Muscle of leg (tissue), 11 donors: ENCODE data around the gene BRPF1. TPM values are rescaled to one million over a fixed set of nuclear protein-coding genes. Genes with fewer than 3 reads are reported as not detected.

Experiments used
- DNase-seq: peaks from one replicate; pipeline ENCODE4 v3.0.0; 2013
- H3K27ac ChIP-seq: one replicate; pipeline ENCODE4 v1.5.1; 2013; ENCODE audit warnings: mild to moderate bottlenecking, low read length, control low read depth
- H3K27me3 ChIP-seq: one replicate; pipeline ENCODE4 v1.6.1; 2013; ENCODE audit warnings: low read length; ENCODE audit not compliant: control insufficient read depth, insufficient read depth
- H3K36me3 ChIP-seq: one replicate; pipeline ENCODE4 v1.6.1; 2013; ENCODE audit warnings: low read length; ENCODE audit not compliant: control insufficient read depth, insufficient read depth
- H3K4me1 ChIP-seq: one replicate; pipeline ENCODE4 v1.6.1; 2013; ENCODE audit warnings: low read length; ENCODE audit not compliant: control insufficient read depth, insufficient read depth
- H3K4me3 ChIP-seq: one replicate; pipeline ENCODE4 v1.5.1; 2013; ENCODE audit warnings: low read length, control low read depth
- H3K9me3 ChIP-seq: replicated peaks from 2 replicates; pipeline ENCODE4 v1.6.1; 2013; ENCODE audit warnings: low read depth, low read length; ENCODE audit not compliant: control insufficient read depth
- WGBS: methylation state at CpG from one replicate; pipeline ENCODE4 v1.1.5; 2013; ENCODE audit warnings: missing lambda C conversion rate; ENCODE audit not compliant: insufficient coverage; 5-methylcytosine and 5-hydroxymethylcytosine counted together
- polyA plus RNA-seq, 8 donors: library from polyadenylated mRNA; unstranded; fragments of 120-200 nt; gene quantifications; one replicate each; pipeline versions ENCODE4 v1.2.1 to v1.2.3, GENCODE V29; 2013; ENCODE audit warnings: inconsistent platforms in 1 of 8, low replicate concordance in 1 of 8; ENCODE audit not compliant: insufficient read length in 8 of 8, insufficient read depth in 1 of 8
- total RNA-seq: library from RNA; stranded (reverse); fragments of 120-200 nt; gene quantifications from one replicate; pipeline ENCODE4 v1.2.4, GENCODE V29; 2013

Gene BRPF1
- total and polyA plus RNA-seq, 9 donors = 11.6 to 17.1 (median 13.9) TPM

- Histone ChIP-seq H3K27ac (no peak overlapping the region), H3K27me3 (no peaks in the 10 kb centered on the region), H3K9me3 (no peaks in the 10 kb centered on the region), H3K4me1 (peaks cover 5% of the 10 kb centered on the region), H3K36me3 (peaks cover 81% of the 10 kb centered on the region), H3K4me3 (no peak overlapping the region)
- 77% methylated on average over 11 of the region's 15 CpGs for WGBS
- DNase-seq = no peak
These were observed 40.8 kb upstream of the BRPF1 start for GRCh38 chr3:9690451-9691450.

GRCh38 chr3:9691636-9692035 lies 39.9 kb upstream of the BRPF1 start:
- DNase-seq = no peak
- H3K27me3 ChIP-seq = no peaks in the 10 kb centered on the region
- H3K27ac ChIP-seq = no peak overlapping the region
- peaks cover 5% of the 10 kb centered on the region for H3K4me1 ChIP-seq
- no peaks in the 10 kb centered on the region for H3K9me3 ChIP-seq
- no peak overlapping the region for H3K4me3 ChIP-seq
- WGBS = 100% methylated on average over 2 of the region's 2 CpGs
- H3K36me3 ChIP-seq = peaks cover 80% of the 10 kb centered on the region

GRCh38 chr3:9692416-9692815 lies 39.1 kb upstream of the BRPF1 start:
- peaks cover 81% of the 10 kb centered on the region for H3K36me3 ChIP-seq
- no peaks in the 10 kb centered on the region for H3K27me3 ChIP-seq
- peaks cover 5% of the 10 kb centered on the region for H3K4me1 ChIP-seq
- 91% methylated on average over 4 of the region's 5 CpGs for WGBS
- no peak for DNase-seq
- H3K27ac ChIP-seq = no peak overlapping the region
- H3K4me3 ChIP-seq = no peak overlapping the region
- H3K9me3 ChIP-seq = no peaks in the 10 kb centered on the region

GRCh38 chr3:9695345-9695744 lies 36.2 kb upstream of the BRPF1 start:
- H3K27ac ChIP-seq = no peak overlapping the region
- H3K4me1 ChIP-seq = peaks cover 5% of the 10 kb centered on the region
- no peaks in the 10 kb centered on the region for H3K27me3 ChIP-seq
- WGBS = 42% methylated on average over 4 of the region's 4 CpGs
- no peaks in the 10 kb centered on the region for H3K9me3 ChIP-seq
- H3K4me3 ChIP-seq = no peak overlapping the region
- H3K36me3 ChIP-seq = peaks cover 78% of the 10 kb centered on the region
- peak; percentile 69 for DNase-seq

GRCh38 chr3:9695746-9696145 lies 35.8 kb upstream of the BRPF1 start:
- H3K4me3 ChIP-seq = no peak overlapping the region
- WGBS = 34% methylated on average over 2 of the region's 7 CpGs
- H3K27ac ChIP-seq = no peak overlapping the region
- H3K9me3 ChIP-seq = no peaks in the 10 kb centered on the region
- DNase-seq = no peak
- peaks cover 5% of the 10 kb centered on the region for H3K4me1 ChIP-seq
- H3K36me3 ChIP-seq = peaks cover 76% of the 10 kb centered on the region
- no peaks in the 10 kb centered on the region for H3K27me3 ChIP-seq

- WGBS = 40% methylated on average over 2 of the region's 5 CpGs
- Histone ChIP-seq H3K4me1 (peaks cover 5% of the 10 kb centered on the region), H3K36me3 (peaks cover 71% of the 10 kb centered on the region), H3K4me3 (no peak overlapping the region), H3K27ac (no peak overlapping the region), H3K27me3 (no peaks in the 10 kb centered on the region), H3K9me3 (no peaks in the 10 kb centered on the region)
- no peak for DNase-seq
These were observed 34.9 kb upstream of the BRPF1 start for GRCh38 chr3:9696480-9697220.

- Histone ChIP-seq H3K27ac (no peak overlapping the region), H3K36me3 (peaks cover 74% of the 10 kb centered on the region), H3K27me3 (no peaks in the 10 kb centered on the region), H3K4me3 (no peak overlapping the region), H3K9me3 (no peaks in the 10 kb centered on the region), H3K4me1 (peaks cover 5% of the 10 kb centered on the region)
- 100% methylated on average over 1 of the region's 4 CpGs for whole genome bisulfite sequencing
- no peak for DNase-seq
These were observed 33.6 kb upstream of the BRPF1 start for GRCh38 chr3:9697892-9698291.

GRCh38 chr3:9698293-9698692 lies 33.2 kb upstream of the BRPF1 start:
- Histone ChIP-seq H3K9me3 (no peaks in the 10 kb centered on the region), H3K4me1 (peaks cover 5% of the 10 kb centered on the region), H3K36me3 (peaks cover 74% of the 10 kb centered on the region), H3K4me3 (no peak overlapping the region), H3K27ac (no peak overlapping the region), H3K27me3 (no peaks in the 10 kb centered on the region)
- no peak for DNase-seq
- 82% methylated on average over 1 of the region's 3 CpGs for WGBS

- H3K4me1 ChIP-seq = peaks cover 12% of the 10 kb centered on the region
- WGBS = no CpG with 5 or more reads among the region's 2 CpGs
- H3K36me3 ChIP-seq = peaks cover 55% of the 10 kb centered on the region
- H3K9me3 ChIP-seq = no peaks in the 10 kb centered on the region
- no peak for DNase-seq
- no peak overlapping the region for H3K27ac ChIP-seq
- no peak overlapping the region for H3K4me3 ChIP-seq
- peaks cover 16% of the 10 kb centered on the region for H3K27me3 ChIP-seq
These were observed 31.0 kb upstream of the BRPF1 start for GRCh38 chr3:9700536-9700935.

GRCh38 chr3:9701006-9701405 lies 30.5 kb upstream of the BRPF1 start:
- 75% methylated on average over 7 of the region's 7 CpGs for WGBS

More at GRCh38 chr3:9701006-9701405, 30.5 kb upstream of the BRPF1 start:
- Histone ChIP-seq H3K4me1 (peaks cover 12% of the 10 kb centered on the region), H3K27me3 (peaks cover 20% of the 10 kb centered on the region), H3K4me3 (no peak overlapping the region), H3K36me3 (peaks cover 50% of the 10 kb centered on the region), H3K27ac (no peak overlapping the region), H3K9me3 (no peaks in the 10 kb centered on the region)
- no peak for DNase-seq
